Measurements from ENCODE around the gene RHD. TPM values are rescaled to one million over a fixed set of nuclear protein-coding genes. Genes with fewer than 3 reads are reported as not detected.
"Not testable (repeated sequence)": the region's sequence is repeated elsewhere in the genome, so short reads cannot be mapped to it uniquely, and the experiment has no call there.

Gene RHD
- total and polyA plus RNA-seq, 2 of the 4 experiments (the other 2 are of a cell fraction): not detected

- H4K91ac ChIP-seq (ENCODE audit: insufficient read depth, low read depth, low read length); H3K4me1 ChIP-seq (ENCODE audit: control insufficient read depth, insufficient read depth, low read length); H3K27me3 ChIP-seq (ENCODE audit: control insufficient read depth, insufficient read depth, low read length); H4K8ac ChIP-seq (ENCODE audit: low read depth in 2 of 2, low read length in 2 of 2); H3K9me3 ChIP-seq (ENCODE audit: control insufficient read depth, insufficient read depth, low read length); H3K4me3 ChIP-seq (ENCODE audit: insufficient read depth, low read depth, low read length); BruUV-seq (replicated peaks); ATAC-seq (ENCODE audit: low read depth); H3K79me1 ChIP-seq (ENCODE audit: low read depth in 1 of 2, low read length in 2 of 2); POLR2A ChIA-PET (ENCODE audit: unreplicated experiment); CTCF ChIA-PET; H3K56ac ChIP-seq (ENCODE audit: extremely low read depth, insufficient read depth, low read length); H2AK5ac ChIP-seq (ENCODE audit: low read depth, low read length); H3K4me2 ChIP-seq (ENCODE audit: low read depth, low read length); H4K20me1 ChIP-seq (ENCODE audit: insufficient read depth, low read length); H3K18ac ChIP-seq (ENCODE audit: low read depth, low read length); H4K5ac ChIP-seq (ENCODE audit: low read depth, low read length); H3K4ac ChIP-seq (ENCODE audit: low read depth, low read length); H3K9me1 ChIP-seq (ENCODE audit: insufficient read depth, low read length); H2BK20ac ChIP-seq (ENCODE audit: low read depth, low read length); H2AFZ ChIP-seq (replicated peaks; ENCODE audit: low read length, poor library complexity); H2BK120ac ChIP-seq (ENCODE audit: low read depth, low read length); dilution Hi-C loops (cut with HindIII; ENCODE audit: low sequenced_read_pairs, unreplicated experiment); H3K27ac ChIP-seq (ENCODE audit: insufficient read depth, low read length); H3K23ac ChIP-seq (ENCODE audit: low read depth, low read length); DNase-seq; H3K36me3 ChIP-seq (ENCODE audit: control insufficient read depth, insufficient read depth, low read length); H2BK15ac ChIP-seq (ENCODE audit: low read depth, low read length); H3K14ac ChIP-seq (replicated peaks; ENCODE audit: low read depth, low read length); H2BK5ac ChIP-seq (ENCODE audit: low read depth, low read length, poor library complexity, severe bottlenecking); H3K9ac ChIP-seq (ENCODE audit: low read depth, low read length); H2AK9ac ChIP-seq (replicated peaks; ENCODE audit: low read depth, low read length, poor library complexity): not testable (repeated sequence)
- in situ Hi-C loops (cut with MboI; ENCODE audit: low sequenced_read_pairs) (loop anchor here (10.0 kb wide), 2 partner anchors 116 to 236 kb away; no protein-coding TSS in a partner anchor), intact Hi-C loops (cut with micrococcal nuclease) (loop anchor here (10.0 kb wide), 1 partner anchor 236 kb away; no protein-coding TSS in a partner anchor)
- WGBS, 2 experiments (ENCODE audit: extremely low coverage in 2 of 2, insufficient read length in 1 of 2): no CpG with 5 or more reads among the region's 8 CpGs
Observed at GRCh38 chr1:25288573-25289101, 16.3 kb downstream of the RHD start.

Measured in IMR-90 (cell line).